ENCODE results near the gene LCA5L.

DNA sequence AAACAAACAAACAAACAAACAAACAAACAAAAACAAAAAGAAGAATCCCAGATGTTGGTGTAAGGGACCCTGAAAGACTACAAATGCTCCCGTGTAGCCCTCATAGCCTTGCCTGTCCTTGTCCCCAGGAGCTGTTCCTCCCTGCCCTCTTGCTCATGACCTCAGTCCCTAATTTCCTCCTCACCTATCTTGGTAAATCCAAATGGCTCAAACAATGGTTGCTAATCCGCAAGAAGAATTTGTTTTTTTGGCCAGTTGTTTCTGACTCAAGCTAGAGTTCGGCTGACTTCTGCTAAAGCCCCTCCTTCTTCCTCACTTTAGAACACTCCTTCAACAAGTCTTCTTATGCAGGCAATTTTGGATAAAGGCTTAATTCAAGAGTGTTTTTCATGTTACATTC is 15.6 kb downstream of the LCA5L start:
- TF ChIP-seq, protein P1, sequence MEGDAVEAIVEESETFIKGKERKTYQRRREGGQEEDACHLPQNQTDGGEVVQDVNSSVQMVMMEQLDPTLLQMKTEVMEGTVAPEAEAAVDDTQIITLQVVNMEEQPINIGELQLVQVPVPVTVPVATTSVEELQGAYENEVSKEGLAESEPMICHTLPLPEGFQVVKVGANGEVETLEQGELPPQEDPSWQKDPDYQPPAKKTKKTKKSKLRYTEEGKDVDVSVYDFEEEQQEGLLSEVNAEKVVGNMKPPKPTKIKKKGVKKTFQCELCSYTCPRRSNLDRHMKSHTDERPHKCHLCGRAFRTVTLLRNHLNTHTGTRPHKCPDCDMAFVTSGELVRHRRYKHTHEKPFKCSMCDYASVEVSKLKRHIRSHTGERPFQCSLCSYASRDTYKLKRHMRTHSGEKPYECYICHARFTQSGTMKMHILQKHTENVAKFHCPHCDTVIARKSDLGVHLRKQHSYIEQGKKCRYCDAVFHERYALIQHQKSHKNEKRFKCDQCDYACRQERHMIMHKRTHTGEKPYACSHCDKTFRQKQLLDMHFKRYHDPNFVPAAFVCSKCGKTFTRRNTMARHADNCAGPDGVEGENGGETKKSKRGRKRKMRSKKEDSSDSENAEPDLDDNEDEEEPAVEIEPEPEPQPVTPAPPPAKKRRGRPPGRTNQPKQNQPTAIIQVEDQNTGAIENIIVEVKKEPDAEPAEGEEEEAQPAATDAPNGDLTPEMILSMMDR (conservative IDR thresholded peaks at IDR 0.05; ENCODE audit: low read length), result no peak
- TF ChIP-seq EZH2phosphoT487 (IDR thresholded peaks at IDR 0.05; ENCODE audit: borderline replicate concordance, low read depth, low read length), result no peak

Data from OCI-LY7 (cell line).